Thoracic aorta (tissue), 2 donors: ENCODE measurements around the gene CFAP68. TPM values are rescaled to one million over a fixed set of nuclear protein-coding genes. Genes with fewer than 3 reads are reported as not detected.

ENCODE experiments used
- ATAC-seq: fragments of 150-250 bp; one replicate; pipeline ENCODE4 v1.8.0; 2017; ENCODE audit warnings: low read depth; ENCODE audit not compliant: insufficient number of reproducible peaks, low FRiP score
- DNase-seq: peaks from one replicate; pipeline ENCODE4 v3.0.0-alpha.2; 2020; ENCODE audit warnings: low spot score
- H3K27ac ChIP-seq, 2 donors: fragments of 200-600 bp; sonication (generic); 1 replicate in 1 of 2; 2 replicates in 1 of 2; pipeline ENCODE4 v1.5.1; 2016; ENCODE audit warnings: mild to moderate bottlenecking in 2 of 2, moderate library complexity in 2 of 2
- H3K27me3 ChIP-seq: fragments of 200-600 bp; sonication (generic); replicated peaks from 2 replicates; pipeline ENCODE4 v1.6.0; 2016; ENCODE audit warnings: mild to moderate bottlenecking; ENCODE audit not compliant: insufficient read depth
- H3K36me3 ChIP-seq: fragments of 200-600 bp; sonication (generic); one replicate; pipeline ENCODE4 v1.5.1; 2016
- H3K4me1 ChIP-seq, 2 donors: fragments of 200-600 bp; sonication (generic); 1 replicate in 1 of 2; 2 replicates in 1 of 2; pipeline versions ENCODE4 v1.5.1 to v1.6.0; 2016; ENCODE audit warnings: low read depth in 2 of 2, mild to moderate bottlenecking in 1 of 2; ENCODE audit not compliant: control insufficient read depth in 1 of 2
- H3K4me3 ChIP-seq: fragments of 200-600 bp; sonication (generic); 2 replicates; pipeline ENCODE4 v1.5.1; 2016; ENCODE audit warnings: mild to moderate bottlenecking
- H3K9me3 ChIP-seq: fragments of 200-600 bp; sonication (generic); 2 replicates; pipeline ENCODE4 v1.5.1; 2016
- CTCF ChIP-seq: fragments of 200-600 bp; sonication (generic); IDR thresholded peaks from one replicate; pipeline ENCODE4 v1.5.1; 2019; ENCODE audit warnings: antibody characterized with exemption
- total RNA-seq, 2 donors: library from RNA; depleted of rRNA; stranded (reverse); fragments of >200 nt; gene quantifications; one replicate each; pipeline versions ENCODE4 v1.1.0 to v1.2.3, GENCODE V29; 2016

CFAP68 gene
- total RNA-seq, 2 donors from 2014 or later = 1.9 to 9.7 TPM

- Histone ChIP-seq H3K27me3 (no peaks in the 10 kb centered on the region), H3K9me3 (no peaks in the 10 kb centered on the region), H3K4me3 (peak within 1 kb of the TSS; percentile 76), H3K27ac (peak within 1 kb of the TSS; percentile 99 to 100), H3K36me3 (no peaks in the 10 kb centered on the region), H3K4me1 (peaks cover 7 to 38% of the 10 kb centered on the region in 2 donors)
- ATAC-seq (peak; percentile 72), DNase-seq (peak; percentile 87)
- TF ChIP-seq CTCF = no peak
Observed at GRCh38 chr11:111911563-111912401, 32.4 kb downstream of the CFAP68 start, which contains the start of gene CRYAB. TSS of gene CRYAB (minus strand) at chr11:111911770. CDS start at chr11:111911724, 46 bp downstream.

GRCh38 chr11:111912535-111912934 lies 33.2 kb downstream of the CFAP68 start, which contains the start of gene HSPB2:
TSS of gene HSPB2 (plus strand) at chr11:111912734. CDS start at chr11:111912830, 96 bp downstream.
- no peak for DNase-seq
- H3K27me3 ChIP-seq = no peaks in the 10 kb centered on the region
- H3K4me1 ChIP-seq = peaks cover 7 to 40% of the 10 kb centered on the region in 2 donors
- peak within 1 kb of the TSS; percentile 99 to 100 for H3K27ac ChIP-seq
- ATAC-seq = no peak
- peak within 1 kb of the TSS; percentile 76 for H3K4me3 ChIP-seq
- no peaks in the 10 kb centered on the region for H3K9me3 ChIP-seq
- TF ChIP-seq CTCF = no peak
- H3K36me3 ChIP-seq = no peaks in the 10 kb centered on the region

- DNase-seq (no peak), ATAC-seq (no peak)
- Histone ChIP-seq H3K4me3 (peak overlapping the region; percentile 76), H3K27me3 (no peaks in the 10 kb centered on the region), H3K9me3 (no peaks in the 10 kb centered on the region), H3K36me3 (no peaks in the 10 kb centered on the region), H3K27ac (peak overlapping the region; percentile 99 to 100), H3K4me1 (peaks cover 10 to 42% of the 10 kb centered on the region in 2 donors)
- no peak for TF ChIP-seq CTCF
Observed at GRCh38 chr11:111913031-111913861, 33.9 kb downstream of the CFAP68 start.

- H3K9me3 ChIP-seq = no peaks in the 10 kb centered on the region
- H3K36me3 ChIP-seq = no peaks in the 10 kb centered on the region
- peak; percentile 47 for DNase-seq
- H3K4me3 ChIP-seq = peak overlapping the region; percentile 76
- H3K27me3 ChIP-seq = no peaks in the 10 kb centered on the region
- H3K27ac ChIP-seq = peak overlapping the region; percentile 99 to 100
- ATAC-seq = peak; percentile 31
- no peak for TF ChIP-seq CTCF
- peaks cover 10 to 42% of the 10 kb centered on the region in 2 donors for H3K4me1 ChIP-seq
Observed at GRCh38 chr11:111913997-111914396, 34.7 kb downstream of the CFAP68 start.

- no peak for TF ChIP-seq CTCF
- DNase-seq = no peak
- peaks cover 10 to 37% of the 10 kb centered on the region in 2 donors for H3K4me1 ChIP-seq
- no peaks in the 10 kb centered on the region for H3K27me3 ChIP-seq
- H3K9me3 ChIP-seq = no peaks in the 10 kb centered on the region
- H3K4me3 ChIP-seq = no peak overlapping the region
- no peak for ATAC-seq
- H3K36me3 ChIP-seq = no peaks in the 10 kb centered on the region
- peak overlapping the region; percentile 5 to 99 for H3K27ac ChIP-seq
Observed at GRCh38 chr11:111916768-111917167, 37.4 kb downstream of the CFAP68 start.
